Prostate gland (tissue), 2 donors: ENCODE data around the gene TPD52L1.

ENCODE experiments used
- CTCF ChIP-seq, 4 experiments: fragments of 200-600 bp in 2 of 4; fragments of 450-650 bp in 2 of 4; sonication (generic) in 2 of 4; IDR thresholded peaks; 1 replicate in 3 of 4; 2 replicates in 1 of 4; pipeline ENCODE4 v1.5.1; 2016 to 2019; ENCODE audit warnings: antibody characterized with exemption in 4 of 4, mild to moderate bottlenecking in 2 of 4, moderate library complexity in 2 of 4
- POLR2A ChIP-seq: fragments of 450-650 bp; IDR thresholded peaks from one replicate; pipeline ENCODE4 v1.6.1; 2016; ENCODE audit warnings: antibody characterized with exemption, mild to moderate bottlenecking
- POLR2AphosphoS5 ChIP-seq: sonication (generic); formaldehyde crosslinking; IDR thresholded peaks from one replicate; pipeline ENCODE4 v1.6.1; 2017; ENCODE audit warnings: antibody characterized with exemption

- no peak for TF ChIP-seq POLR2A
- no peak for TF ChIP-seq CTCF (IDR thresholded peaks at IDR 0.05)
- TF ChIP-seq POLR2AphosphoS5, result no peak
These were observed 61.8 kb downstream of the TPD52L1 start for GRCh38 chr6:125215252-125215819.
